Suprapubic skin (tissue), 4 donors: ENCODE measurements around the gene SUGCT. TPM values are rescaled to one million over a fixed set of nuclear protein-coding genes. Genes with fewer than 3 reads are reported as not detected.
A peak's percentile ranks its signal among the peaks of the same experiment; 100 is the strongest.

Experiments
- DNase-seq, 2 donors: peaks; one replicate each; pipeline ENCODE4 v3.0.0-alpha.2; 2019; ENCODE audit warnings: low spot score in 2 of 2
- H3K27ac ChIP-seq: fragments of 200-600 bp; sonication (generic); one replicate; pipeline ENCODE4 v1.5.1; 2019
- H3K27me3 ChIP-seq: fragments of 200-600 bp; sonication (generic); one replicate; pipeline ENCODE4 v1.5.1; 2019
- H3K36me3 ChIP-seq: fragments of 200-600 bp; sonication (generic); one replicate; pipeline ENCODE4 v1.5.1; 2019
- H3K4me1 ChIP-seq: fragments of 200-600 bp; sonication (generic); one replicate; pipeline ENCODE4 v1.5.1; 2019
- H3K4me3 ChIP-seq: fragments of 200-600 bp; sonication (generic); one replicate; pipeline ENCODE4 v1.5.1; 2019; ENCODE audit warnings: mild to moderate bottlenecking
- H3K9me3 ChIP-seq: fragments of 200-600 bp; sonication (generic); one replicate; pipeline ENCODE4 v1.5.1; 2019
- CTCF ChIP-seq, 2 donors: fragments of 200-600 bp in 1 of 2; fragments of 450-650 bp in 1 of 2; sonication (generic) in 1 of 2; IDR thresholded peaks; one replicate each; pipeline ENCODE4 v1.5.1; 2016 to 2019; ENCODE audit warnings: antibody characterized with exemption in 2 of 2, mild to moderate bottlenecking in 1 of 2, moderate library complexity in 1 of 2
- EP300 ChIP-seq: sonication (generic); formaldehyde crosslinking; IDR thresholded peaks from one replicate; pipeline ENCODE4 v1.6.1; 2017; ENCODE audit warnings: antibody characterized with exemption
- POLR2A ChIP-seq, 2 donors: fragments of 450-650 bp; IDR thresholded peaks; one replicate each; pipeline ENCODE4 v1.6.1; 2017; ENCODE audit warnings: antibody characterized with exemption in 2 of 2, mild to moderate bottlenecking in 2 of 2, moderate library complexity in 2 of 2
- POLR2AphosphoS5 ChIP-seq, 3 donors: sonication (generic); formaldehyde crosslinking; IDR thresholded peaks; one replicate each; pipeline ENCODE4 v1.6.1; 2017; ENCODE audit warnings: antibody characterized with exemption in 3 of 3
- WGBS: methylation state at CpG from one replicate; pipeline ENCODE4 v1.1.5; 2018; 5-methylcytosine and 5-hydroxymethylcytosine counted together
- total RNA-seq, 4 donors: library from RNA; depleted of rRNA; stranded (reverse); fragments of >200 nt; gene quantifications; one replicate each; pipeline ENCODE4 v1.1.0, GENCODE V29; 2016

The SUGCT gene
- total RNA-seq, 4 donors from 2014 or later = 0.73 to 2.2 (median 0.98) TPM; not detected in 1

- Histone ChIP-seq H3K4me3 (no peak overlapping the region), H3K4me1 (peaks cover 6% of the 10 kb centered on the region), H3K27me3 (no peaks in the 10 kb centered on the region), H3K36me3 (no peaks in the 10 kb centered on the region), H3K27ac (peak overlapping the region; percentile 48), H3K9me3 (no peaks in the 10 kb centered on the region)
- no peak for TF ChIP-seq POLR2A (IDR thresholded peaks at IDR 0.05)
- no peak for TF ChIP-seq CTCF (IDR thresholded peaks at IDR 0.05)
- no peak for TF ChIP-seq EP300
- no peak for TF ChIP-seq POLR2AphosphoS5 (IDR thresholded peaks at IDR 0.05)
- WGBS = 57% methylated on average over 1 of the region's 2 CpGs
- DNase-seq = no peak
These were observed 524.4 kb downstream of the SUGCT start for GRCh38 chr7:40659231-40659630.

- Histone ChIP-seq H3K4me1 (no peaks in the 10 kb centered on the region), H3K4me3 (no peak overlapping the region), H3K27me3 (no peaks in the 10 kb centered on the region), H3K27ac (no peak overlapping the region), H3K36me3 (no peaks in the 10 kb centered on the region), H3K9me3 (no peaks in the 10 kb centered on the region)
- DNase-seq = no peak
- no peak for TF ChIP-seq POLR2A (IDR thresholded peaks at IDR 0.05)
- TF ChIP-seq POLR2AphosphoS5 (IDR thresholded peaks at IDR 0.05) = no peak
- TF ChIP-seq EP300 = no peak
- no peak for TF ChIP-seq CTCF (IDR thresholded peaks at IDR 0.05)
- 57% methylated on average over 2 of the region's 2 CpGs for WGBS
These were observed 538.5 kb downstream of the SUGCT start for GRCh38 chr7:40673285-40673684.

- TF ChIP-seq CTCF (IDR thresholded peaks at IDR 0.05) = no peak
- TF ChIP-seq POLR2A (IDR thresholded peaks at IDR 0.05) = no peak
- TF ChIP-seq EP300 = no peak
- TF ChIP-seq POLR2AphosphoS5 (IDR thresholded peaks at IDR 0.05) = no peak
- H3K36me3 ChIP-seq = no peaks in the 10 kb centered on the region
- H3K9me3 ChIP-seq = no peaks in the 10 kb centered on the region
- no peak overlapping the region for H3K27ac ChIP-seq
- 66% methylated on average over 3 of the region's 3 CpGs for WGBS
- no peaks in the 10 kb centered on the region for H3K4me1 ChIP-seq
- H3K27me3 ChIP-seq = no peaks in the 10 kb centered on the region
- no peak overlapping the region for H3K4me3 ChIP-seq
- DNase-seq = no peak
These were observed 539.5 kb downstream of the SUGCT start for GRCh38 chr7:40674316-40674715.

- no peaks in the 10 kb centered on the region for H3K36me3 ChIP-seq
- no peak overlapping the region for H3K27ac ChIP-seq
- WGBS = 88% methylated on average over 3 of the region's 3 CpGs
- H3K27me3 ChIP-seq = no peaks in the 10 kb centered on the region
- DNase-seq = no peak
- H3K9me3 ChIP-seq = no peaks in the 10 kb centered on the region
- H3K4me1 ChIP-seq = no peaks in the 10 kb centered on the region
- TF ChIP-seq POLR2A (IDR thresholded peaks at IDR 0.05) = no peak
- no peak for TF ChIP-seq POLR2AphosphoS5 (IDR thresholded peaks at IDR 0.05)
- TF ChIP-seq EP300 = no peak
- no peak for TF ChIP-seq CTCF (IDR thresholded peaks at IDR 0.05)
- no peak overlapping the region for H3K4me3 ChIP-seq
These were observed 540.9 kb downstream of the SUGCT start for GRCh38 chr7:40675741-40676140.

GRCh38 chr7:40676221-40676620 is 541.4 kb downstream of the SUGCT start:
- H3K27me3 ChIP-seq = no peaks in the 10 kb centered on the region
- no peak for TF ChIP-seq CTCF (IDR thresholded peaks at IDR 0.05)
- TF ChIP-seq POLR2AphosphoS5 (IDR thresholded peaks at IDR 0.05) = no peak
- TF ChIP-seq EP300 = no peak
- TF ChIP-seq POLR2A (IDR thresholded peaks at IDR 0.05) = no peak
- no peaks in the 10 kb centered on the region for H3K4me1 ChIP-seq
- no peak overlapping the region for H3K27ac ChIP-seq
- H3K4me3 ChIP-seq = no peak overlapping the region
- H3K9me3 ChIP-seq = no peaks in the 10 kb centered on the region
- WGBS = 92% methylated on average over 6 of the region's 6 CpGs
- no peak for DNase-seq
- H3K36me3 ChIP-seq = no peaks in the 10 kb centered on the region
